CD14-positive monocyte (primary cell): ENCODE data around the gene KLF2. TPM values are rescaled to one million over a fixed set of nuclear protein-coding genes. Genes with fewer than 3 reads are reported as not detected.

Experiments
- DNase-seq, 3 donors: peaks; one replicate each; pipeline ENCODE4 v3.0.0-alpha.2; 2011 to 2022
- H2AFZ ChIP-seq: 2 replicates; pipeline ENCODE4 v1.6.0; 2012; ENCODE audit warnings: mild to moderate bottlenecking, low read depth, low read length, inconsistent platforms; ENCODE audit not compliant: insufficient read depth, poor library complexity, severe bottlenecking
- H3K27ac ChIP-seq, 2 donors: 1 replicate in 1 of 2; 2 replicates in 1 of 2; pipeline ENCODE4 v1.5.1; 2012 to 2013; ENCODE audit warnings: low read length in 2 of 2, control low read depth in 1 of 2, inconsistent platforms in 1 of 2, low read depth in 1 of 2, mild to moderate bottlenecking in 1 of 2
- H3K27me3 ChIP-seq, 2 donors: one replicate each; pipeline versions ENCODE4 v1.6.0 to v1.6.1; 2011 to 2013; ENCODE audit warnings: low read length in 2 of 2; ENCODE audit not compliant: control insufficient read depth in 2 of 2, insufficient read depth in 2 of 2
- H3K36me3 ChIP-seq, 2 donors: replicated peaks in 1 of 2; 1 replicate in 1 of 2; 2 replicates in 1 of 2; pipeline versions ENCODE4 v1.5.1 to v1.6.1; 2012 to 2013; ENCODE audit warnings: low read length in 2 of 2, control low read depth in 1 of 2, inconsistent platforms in 1 of 2, mild to moderate bottlenecking in 1 of 2; ENCODE audit not compliant: insufficient read depth in 2 of 2, control insufficient read depth in 1 of 2
- H3K4me1 ChIP-seq, 2 donors: 1 replicate in 1 of 2; 2 replicates in 1 of 2; pipeline versions ENCODE4 v1.5.1 to v1.6.1; 2012 to 2013; ENCODE audit warnings: low read length in 2 of 2, control low read depth in 1 of 2, inconsistent platforms in 1 of 2, mild to moderate bottlenecking in 1 of 2, moderate library complexity in 1 of 2; ENCODE audit not compliant: insufficient read depth in 2 of 2, control insufficient read depth in 1 of 2
- H3K4me2 ChIP-seq: replicated peaks from 2 replicates; pipeline ENCODE3; 2012; ENCODE audit warnings: low read length, moderate library complexity, mild to moderate bottlenecking; ENCODE audit not compliant: poor library complexity, severe bottlenecking; ENCODE audit errors: extremely low read depth
- H3K4me3 ChIP-seq, 3 experiments: fragments of 200-600 bp in 1 of 3; sonication (generic) in 1 of 3; replicated peaks in 1 of 3; 1 replicate in 2 of 3; 2 replicates in 1 of 3; pipeline ENCODE4 v1.5.1; 2011 to 2013; ENCODE audit warnings: low read length in 3 of 3, mild to moderate bottlenecking in 3 of 3, control low read depth in 2 of 3, low read depth in 2 of 3, inconsistent platforms in 1 of 3, moderate library complexity in 1 of 3
- H3K79me2 ChIP-seq: 2 replicates; pipeline ENCODE4 v1.6.0; 2012; ENCODE audit warnings: mild to moderate bottlenecking, control low read depth, inconsistent platforms, low read length, moderate library complexity; ENCODE audit not compliant: insufficient read depth
- H3K9ac ChIP-seq: 2 replicates; pipeline ENCODE4 v1.6.0; 2017; ENCODE audit warnings: low read length, mild to moderate bottlenecking; ENCODE audit not compliant: insufficient read depth, poor library complexity, severe bottlenecking
- H3K9me3 ChIP-seq, 2 donors: replicated peaks in 1 of 2; 1 replicate in 1 of 2; 2 replicates in 1 of 2; pipeline versions ENCODE4 v1.5.1 to v1.6.1; 2012 to 2013; ENCODE audit warnings: low read length in 2 of 2, control low read depth in 1 of 2; ENCODE audit not compliant: control insufficient read depth in 1 of 2, insufficient read depth in 1 of 2
- H4K20me1 ChIP-seq: 2 replicates; pipeline ENCODE4 v1.6.0; 2012; ENCODE audit warnings: mild to moderate bottlenecking, low read length, control low read depth, moderate library complexity; ENCODE audit not compliant: insufficient read depth
- H3K27ac Mint-ChIP-seq, 7 donors: one replicate each; pipeline ENCODE4 v1.8.0; 2020; ENCODE audit warnings: mild to moderate bottlenecking in 7 of 7, mixed read lengths in 7 of 7, moderate library complexity in 6 of 7, inconsistent platforms in 2 of 7
- H3K27me3 Mint-ChIP-seq, 3 donors: one replicate each; pipeline ENCODE4 v1.8.0; 2021 to 2022; ENCODE audit warnings: low read depth in 3 of 3, mild to moderate bottlenecking in 3 of 3, mixed read lengths in 3 of 3, moderate library complexity in 3 of 3, inconsistent platforms in 1 of 3
- H3K36me3 Mint-ChIP-seq, 2 donors: one replicate each; pipeline ENCODE4 v1.8.0; 2020; ENCODE audit warnings: mixed read lengths in 2 of 2, inconsistent platforms in 1 of 2, mild to moderate bottlenecking in 1 of 2
- H3K4me1 Mint-ChIP-seq: one replicate; pipeline ENCODE4 v1.8.0; 2020; ENCODE audit warnings: mild to moderate bottlenecking, mixed read lengths
- H3K4me3 Mint-ChIP-seq, 2 donors: one replicate each; pipeline ENCODE4 v1.8.0; 2020; ENCODE audit warnings: mild to moderate bottlenecking in 2 of 2, mixed read lengths in 2 of 2, moderate library complexity in 1 of 2
- H3K9me3 Mint-ChIP-seq, 7 donors: one replicate each; pipeline ENCODE4 v1.8.0; 2020 to 2022; ENCODE audit warnings: mixed read lengths in 7 of 7, mild to moderate bottlenecking in 6 of 7, moderate library complexity in 6 of 7, inconsistent platforms in 2 of 7
- CTCF ChIP-seq: fragments of 200-600 bp; IDR thresholded peaks from one replicate; pipeline ENCODE4 v1.8.0; 2022; ENCODE audit warnings: antibody characterized with exemption, mild to moderate bottlenecking
- WGBS: methylation state at CpG from one replicate; pipeline ENCODE4 v1.1.5; 2013; ENCODE audit warnings: missing lambda C conversion rate; ENCODE audit not compliant: insufficient coverage; 5-methylcytosine and 5-hydroxymethylcytosine counted together
- intact Hi-C, 2 donors: fragments of 100-400 bp; cut with micrococcal nuclease; formaldehyde crosslinking; loops; one replicate each; pipeline versions ENCODE4 v1.15.0 to v1.15.1; 2023
- polyA plus RNA-seq, 3 donors: library from polyadenylated mRNA; depleted of rRNA in 1 of 3; unstranded in 2 of 3; stranded (reverse) in 1 of 3; fragments of 300-500 nt in 2 of 3; fragments of >200 nt in 1 of 3; fragmentation: Illumina TruSeq in 2 of 3; gene quantifications; 1 replicate in 2 of 3; 2 replicates in 1 of 3; pipeline ENCODE4 v1.2.3, GENCODE V29; 2012 to 2021

Gene KLF2
- polyA plus RNA-seq, 3 donors, result 34.0 to 331 (median 51.4) TPM

- H3K9me3 Mint-ChIP-seq, result peaks cover 0 to 8% (median 0%) of the 10 kb centered on the region in 7 donors
- peaks cover 29 to 47% of the 10 kb centered on the region in 2 donors for H3K36me3 Mint-ChIP-seq
- intact Hi-C loops, result loop anchor here (5.0 kb wide), 4 partner anchors 44 to 131 kb away; partner anchors contain the start of gene AP1M1 (in 1 of the 2)
- Histone ChIP-seq H3K27ac (peak overlapping the region; percentile 94 to 96), H4K20me1 (peaks cover 33% of the 10 kb centered on the region), H3K9ac (peak overlapping the region; percentile 97), H3K4me3 (peak overlapping the region; percentile 65 to 98 (median 84)), H2AFZ (no peak overlapping the region), H3K9me3 (no peaks in the 10 kb centered on the region), H3K4me2 (peak overlapping the region; percentile 81), H3K79me2 (peaks cover 46% of the 10 kb centered on the region), H3K36me3 (peaks cover 21 to 25% of the 10 kb centered on the region in 2 donors), H3K27me3 (no peaks in the 10 kb centered on the region), H3K4me1 (peaks cover 45 to 58% of the 10 kb centered on the region in 2 donors)
- H3K4me3 Mint-ChIP-seq, result peak overlapping the region; percentile 97 to 100
- peak overlapping the region; percentile 95 to 99 (median 98) for H3K27ac Mint-ChIP-seq
- peaks cover 47% of the 10 kb centered on the region for H3K4me1 Mint-ChIP-seq
- H3K27me3 Mint-ChIP-seq, result peaks cover 0 to 3% (median under 1%) of the 10 kb centered on the region in 3 donors
- no peak for TF ChIP-seq CTCF
- DNase-seq, result peak; percentile 99 to 100 (median 99)
- WGBS, result 0% methylated on average over 8 of the region's 20 CpGs
These were observed 3.5 kb downstream of the KLF2 start for GRCh38 chr19:16327911-16328823.

GRCh38 chr19:16328824-16329482 lies 4.3 kb downstream of the KLF2 start:
- DNase-seq, result peak in 2 of 3 donors; percentile 41 to 55
- Histone ChIP-seq H3K36me3 (peaks cover 21 to 25% of the 10 kb centered on the region in 2 donors), H4K20me1 (peaks cover 33% of the 10 kb centered on the region), H3K27me3 (no peaks in the 10 kb centered on the region), H3K79me2 (peaks cover 46% of the 10 kb centered on the region), H3K9me3 (no peaks in the 10 kb centered on the region), H3K4me1 (peaks cover 38 to 54% of the 10 kb centered on the region in 2 donors), H3K27ac (peak overlapping the region; percentile 94 to 96), H3K4me3 (peak overlapping the region; percentile 11 to 98 (median 84)), H3K9ac (peak overlapping the region; percentile 55), H3K4me2 (peak overlapping the region; percentile 81), H2AFZ (no peak overlapping the region)
- Mint-ChIP-seq H3K36me3 (peaks cover 29 to 47% of the 10 kb centered on the region in 2 donors), H3K27ac (peak overlapping the region; percentile 95 to 99 (median 98)), H3K4me3 (peak overlapping the region; percentile 97 to 100), H3K4me1 (peaks cover 44% of the 10 kb centered on the region), H3K9me3 (peaks cover 0 to 8% (median 0%) of the 10 kb centered on the region in 7 donors), H3K27me3 (peaks cover 0 to 5% (median 0%) of the 10 kb centered on the region in 3 donors)
- TF ChIP-seq CTCF, result peak; percentile 34
- whole genome bisulfite sequencing, result 5% methylated on average over 6 of the region's 11 CpGs
- intact Hi-C loops, result loop anchor here (5.0 kb wide), 4 partner anchors 43 to 132 kb away; partner anchors contain the start of gene AP1M1 (in 1 of the 2)
